OCI-LY3 (cell line): ENCODE results near the gene S100Z.
"Not testable (repeated sequence)": the region's sequence is repeated elsewhere in the genome, so short reads cannot be mapped to it uniquely, and the experiment has no call there.

Experiments
- EZH2phosphoT487 ChIP-seq: fragments of 200-600 bp; shearing (Covaris generic); IDR thresholded peaks from 2 replicates; pipeline ENCODE4 v1.6.1; 2018; ENCODE audit warnings: antibody characterized with exemption, mixed run types, low read depth
- TF ChIP-seq, protein P1 (sequence below): fragments of 200-600, 300-600 bp; sonication (generic); IDR thresholded peaks from 2 replicates; pipeline ENCODE4 v1.5.1; 2014; ENCODE audit warnings: antibody characterized with exemption, low read length, low read depth

- TF ChIP-seq, protein P1, sequence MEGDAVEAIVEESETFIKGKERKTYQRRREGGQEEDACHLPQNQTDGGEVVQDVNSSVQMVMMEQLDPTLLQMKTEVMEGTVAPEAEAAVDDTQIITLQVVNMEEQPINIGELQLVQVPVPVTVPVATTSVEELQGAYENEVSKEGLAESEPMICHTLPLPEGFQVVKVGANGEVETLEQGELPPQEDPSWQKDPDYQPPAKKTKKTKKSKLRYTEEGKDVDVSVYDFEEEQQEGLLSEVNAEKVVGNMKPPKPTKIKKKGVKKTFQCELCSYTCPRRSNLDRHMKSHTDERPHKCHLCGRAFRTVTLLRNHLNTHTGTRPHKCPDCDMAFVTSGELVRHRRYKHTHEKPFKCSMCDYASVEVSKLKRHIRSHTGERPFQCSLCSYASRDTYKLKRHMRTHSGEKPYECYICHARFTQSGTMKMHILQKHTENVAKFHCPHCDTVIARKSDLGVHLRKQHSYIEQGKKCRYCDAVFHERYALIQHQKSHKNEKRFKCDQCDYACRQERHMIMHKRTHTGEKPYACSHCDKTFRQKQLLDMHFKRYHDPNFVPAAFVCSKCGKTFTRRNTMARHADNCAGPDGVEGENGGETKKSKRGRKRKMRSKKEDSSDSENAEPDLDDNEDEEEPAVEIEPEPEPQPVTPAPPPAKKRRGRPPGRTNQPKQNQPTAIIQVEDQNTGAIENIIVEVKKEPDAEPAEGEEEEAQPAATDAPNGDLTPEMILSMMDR, result not testable (repeated sequence)
- TF ChIP-seq EZH2phosphoT487, result not testable (repeated sequence)
Observed at GRCh38 chr5:76945238-76945637, 95.4 kb downstream of the S100Z start.
